ENCODE data around the gene IQCB1.
"Not testable (repeated sequence)": the region's sequence is repeated elsewhere in the genome, so short reads cannot be mapped to it uniquely, and the experiment has no call there.

The IQCB1 gene

GRCh38 chr3:121809249-121809648 lies 25.6 kb downstream of the IQCB1 start:
- no peak for DNase-seq (ENCODE audit: low spot score)

- DNase-seq (ENCODE audit: low spot score) = no peak
Observed at GRCh38 chr3:121803771-121804320, 31.0 kb downstream of the IQCB1 start.

GRCh38 chr3:121800906-121801305 lies 34.0 kb downstream of the IQCB1 start:
- no peak for DNase-seq (ENCODE audit: low spot score)

GRCh38 chr3:121796970-121797369 lies 37.9 kb downstream of the IQCB1 start:
- no peak for DNase-seq (ENCODE audit: low spot score)

- no peak for DNase-seq (ENCODE audit: low spot score)
Observed at GRCh38 chr3:121794264-121794983, 40.4 kb downstream of the IQCB1 start.

- no peak for DNase-seq (ENCODE audit: low spot score)
Observed at GRCh38 chr3:121793078-121793477, 41.8 kb downstream of the IQCB1 start.

GRCh38 chr3:121786485-121786884 lies 48.4 kb downstream of the IQCB1 start:
- DNase-seq (ENCODE audit: low spot score) = no peak

- not testable (repeated sequence) for DNase-seq (ENCODE audit: low spot score)
Observed at GRCh38 chr3:121782784-121783183, 52.1 kb downstream of the IQCB1 start.

GRCh38 chr3:121781611-121782010 lies 53.2 kb downstream of the IQCB1 start:
- DNase-seq (ENCODE audit: low spot score) = no peak

GRCh38 chr3:121775095-121775494 lies 59.8 kb downstream of the IQCB1 start:
- DNase-seq (ENCODE audit: low spot score) = not testable (repeated sequence)

- DNase-seq (ENCODE audit: low spot score) = no peak
Observed at GRCh38 chr3:121769246-121769645, 65.6 kb downstream of the IQCB1 start.

- no peak for DNase-seq (ENCODE audit: low spot score)
Observed at GRCh38 chr3:121768452-121768851, 66.4 kb downstream of the IQCB1 start.

GRCh38 chr3:121759541-121760202 lies 75.2 kb downstream of the IQCB1 start:
- no peak for DNase-seq (ENCODE audit: low spot score)

GRCh38 chr3:121758727-121759450 lies 76.0 kb downstream of the IQCB1 start:
- DNase-seq (ENCODE audit: low spot score) = no peak

GRCh38 chr3:121757812-121758545 lies 76.9 kb downstream of the IQCB1 start:
- DNase-seq (ENCODE audit: low spot score) = no peak

GRCh38 chr3:121757087-121757811 lies 77.6 kb downstream of the IQCB1 start:
- no peak for DNase-seq (ENCODE audit: low spot score)

- DNase-seq (ENCODE audit: low spot score) = no peak
Observed at GRCh38 chr3:121752772-121753171, 82.1 kb downstream of the IQCB1 start.

- DNase-seq (ENCODE audit: low spot score) = no peak
Observed at GRCh38 chr3:121752261-121752660, 82.6 kb downstream of the IQCB1 start.

- DNase-seq (ENCODE audit: low spot score) = no peak
Observed at GRCh38 chr3:121750087-121750415, 84.8 kb downstream of the IQCB1 start.

- peak; percentile 86 for DNase-seq (ENCODE audit: low spot score)
Observed at GRCh38 chr3:121749276-121750086, 85.4 kb downstream of the IQCB1 start, which contains the start of gene GOLGB1. TSS of gene GOLGB1 (minus strand) at chr3:121749741. CDS start at chr3:121730971, 18,770 bp downstream.
